GM18526 (cell line): ENCODE data around the gene LAMA3.

Experiments used
- POLR2A ChIP-seq: IDR thresholded peaks from 3 replicates; pipeline ENCODE4 v1.6.1; 2011; ENCODE audit not compliant: insufficient read length; ENCODE audit errors: extremely low read depth

Gene LAMA3

GRCh38 chr18:23935804-23936203 lies 246.6 kb downstream of the LAMA3 start:
- no peak for TF ChIP-seq POLR2A

GRCh38 chr18:23936381-23936958 lies 247.2 kb downstream of the LAMA3 start:
- no peak for TF ChIP-seq POLR2A

- no peak for TF ChIP-seq POLR2A
Observed at GRCh38 chr18:23938043-23938756, 248.9 kb downstream of the LAMA3 start.

- no peak for TF ChIP-seq POLR2A
Observed at GRCh38 chr18:23938901-23939341, 249.7 kb downstream of the LAMA3 start.

- no peak for TF ChIP-seq POLR2A
Observed at GRCh38 chr18:23939366-23939765, 250.1 kb downstream of the LAMA3 start.

GRCh38 chr18:23939896-23940295 lies 250.6 kb downstream of the LAMA3 start:
- no peak for TF ChIP-seq POLR2A

GRCh38 chr18:23941791-23942190 lies 252.5 kb downstream of the LAMA3 start:
- no peak for TF ChIP-seq POLR2A

- TF ChIP-seq POLR2A = no peak
Observed at GRCh38 chr18:23943104-23943503, 253.9 kb downstream of the LAMA3 start.

GRCh38 chr18:23943903-23944624 lies 254.8 kb downstream of the LAMA3 start:
- no peak for TF ChIP-seq POLR2A

- TF ChIP-seq POLR2A = no peak
Observed at GRCh38 chr18:23945416-23946079, 256.3 kb downstream of the LAMA3 start.

- no peak for TF ChIP-seq POLR2A
Observed at GRCh38 chr18:23949863-23950262, 260.6 kb downstream of the LAMA3 start.

- no peak for TF ChIP-seq POLR2A
Observed at GRCh38 chr18:23950644-23951043, 261.4 kb downstream of the LAMA3 start.

- TF ChIP-seq POLR2A = no peak
Observed at GRCh38 chr18:23951206-23951605, 262.0 kb downstream of the LAMA3 start.

GRCh38 chr18:23953984-23954383 lies 264.7 kb downstream of the LAMA3 start:
- TF ChIP-seq POLR2A = no peak

GRCh38 chr18:23956483-23956882 lies 267.2 kb downstream of the LAMA3 start:
- TF ChIP-seq POLR2A = no peak

GRCh38 chr18:23958036-23958435 lies 268.8 kb downstream of the LAMA3 start:
- no peak for TF ChIP-seq POLR2A
